Caco-2 (cell line): Measurements from ENCODE around the gene NRXN2. TPM values are rescaled to one million over a fixed set of nuclear protein-coding genes. Genes with fewer than 3 reads are reported as not detected.

Source experiments
- BruUV-seq: library from RNA; stranded (reverse); fragments of 400-500 nt; replicated peaks from 2 replicates; lab custom pipeline; 2021; lab: Mats Ljungman, UMichigan
- CTCF ChIA-PET: fragments of 300-600 bp; sonication (Branson Sonifier 250); formaldehyde crosslinking; loops from one replicate; lab custom pipeline; 2022; ENCODE audit warnings: antibody characterized with exemption; lab: Charles Lee
- POLR2A ChIA-PET: fragments of 300-600 bp; sonication (Branson Sonifier 250); formaldehyde crosslinking; loops from one replicate; lab custom pipeline; 2022; ENCODE audit warnings: antibody characterized with exemption; lab: Charles Lee
- DNase-seq, 2 experiments: peaks; one replicate each; pipeline versions ENCODE4 v3.0.0 to v3.0.0-alpha.2; 2020 to 2022
- H3K27me3 ChIP-seq: replicated peaks from 2 replicates; pipeline ENCODE4 v1.6.0; 2011; ENCODE audit warnings: low read length; ENCODE audit not compliant: control insufficient read depth, insufficient read depth
- H3K36me3 ChIP-seq: 2 replicates; pipeline ENCODE4 v1.5.1; 2011; ENCODE audit warnings: low read length; ENCODE audit not compliant: control insufficient read depth, insufficient read depth
- H3K4me1 ChIP-seq: fragments of 250-450 bp; sonication (Bioruptor Pico); 2 replicates; pipeline ENCODE4 v1.5.1; 2020; ENCODE audit warnings: mild to moderate bottlenecking
- H3K4me3 ChIP-seq: 2 replicates; pipeline ENCODE4 v1.5.1; 2011; ENCODE audit warnings: low read depth, mild to moderate bottlenecking, control low read depth, low read length
- H3K9me3 ChIP-seq: fragments of 250-450 bp; sonication (Bioruptor Pico); 2 replicates; pipeline ENCODE4 v1.5.1; 2020; ENCODE audit warnings: mild to moderate bottlenecking, moderate library complexity
- H3K27ac Mint-ChIP-seq: one replicate; pipeline ENCODE4 v1.8.0; 2022; ENCODE audit warnings: mixed read lengths; ENCODE audit not compliant: unreplicated experiment
- H3K27me3 Mint-ChIP-seq: one replicate; pipeline ENCODE4 v1.8.0; 2022; ENCODE audit warnings: mixed read lengths; ENCODE audit not compliant: insufficient read depth, unreplicated experiment
- H3K36me3 Mint-ChIP-seq: one replicate; pipeline ENCODE4 v1.8.0; 2022; ENCODE audit warnings: mild to moderate bottlenecking, mixed read lengths; ENCODE audit not compliant: insufficient read depth, unreplicated experiment
- H3K4me1 Mint-ChIP-seq: one replicate; pipeline ENCODE4 v1.8.0; 2022; ENCODE audit warnings: low read depth, mixed read lengths; ENCODE audit not compliant: unreplicated experiment
- H3K4me3 Mint-ChIP-seq: one replicate; pipeline ENCODE4 v1.8.0; 2022; ENCODE audit warnings: mild to moderate bottlenecking, moderate library complexity, mixed read lengths; ENCODE audit not compliant: unreplicated experiment
- H3K9me3 Mint-ChIP-seq: one replicate; pipeline ENCODE4 v1.8.0; 2022; ENCODE audit warnings: mixed read lengths; ENCODE audit not compliant: unreplicated experiment
- intact Hi-C: fragments of 100-400 bp; cut with micrococcal nuclease; formaldehyde crosslinking; loops from one replicate; pipeline ENCODE4 v1.10.0; 2022; ENCODE audit not compliant: unreplicated experiment
- total RNA-seq: library from RNA; stranded (reverse); gene quantifications from 2 replicates; pipeline ENCODE4 v1.2.3, GENCODE V29; 2022
- TF ChIP-seq, protein P1 (sequence below), 2 experiments: fragments of 200-600 bp in 1 of 2; IDR thresholded peaks; 1 replicate in 1 of 2; 2 replicates in 1 of 2; pipeline versions ENCODE4 v1.5.1 to v1.8.0; 2011 to 2022; ENCODE audit warnings: antibody characterized with exemption in 1 of 2, control low read depth in 1 of 2, inconsistent platforms in 1 of 2, low read depth in 1 of 2, low read length in 1 of 2, mild to moderate bottlenecking in 1 of 2, moderate library complexity in 1 of 2; ENCODE audit not compliant: insufficient read depth in 1 of 2, severe bottlenecking in 1 of 2, unreplicated experiment in 1 of 2

NRXN2 gene
- total RNA-seq, 1 experiment from 2014 or later = 7.6 TPM

DNA sequence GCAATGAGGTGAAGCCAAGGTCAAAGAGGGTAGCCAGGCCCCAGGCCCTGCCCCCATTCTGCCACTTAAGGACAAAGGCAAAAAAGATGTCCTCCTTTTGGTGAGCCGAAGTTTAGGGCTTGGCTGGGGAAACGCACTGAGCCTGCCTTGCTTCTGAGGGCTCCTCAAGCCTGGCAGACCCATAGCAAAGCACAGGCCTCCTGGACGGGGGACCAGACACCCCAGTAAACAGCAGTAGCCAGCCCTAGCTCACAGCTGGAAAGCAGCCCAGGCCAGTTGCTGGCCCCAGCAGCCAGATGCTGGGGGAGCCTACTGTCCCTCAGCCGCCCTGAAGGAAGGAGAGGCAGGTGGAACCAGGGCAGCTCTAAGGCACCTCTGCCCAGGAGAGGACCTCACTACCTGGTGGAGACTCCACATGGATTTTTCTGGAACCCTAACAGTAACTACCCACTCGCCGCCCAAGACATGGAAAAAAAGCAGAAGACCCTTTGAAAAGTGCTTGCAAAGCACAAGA, 40.6 kb upstream of the NRXN2 start:
- Mint-ChIP-seq H3K36me3 (peaks cover 100% of the 10 kb centered on the region), H3K4me1 (no peaks in the 10 kb centered on the region), H3K27ac (no peak overlapping the region), H3K4me3 (no peak overlapping the region), H3K27me3 (no peaks in the 10 kb centered on the region), H3K9me3 (no peaks in the 10 kb centered on the region)
- no peaks in the 10 kb centered on the region for H3K9me3 ChIP-seq
- CTCF ChIA-PET = interaction anchor here (0.6 kb wide), 1 partner anchor 348 kb away, joined by 3 read pairs; the partner anchor contains the start of gene TM7SF2
- no peak overlapping the region for H3K4me3 ChIP-seq
- H3K4me1 ChIP-seq = no peaks in the 10 kb centered on the region
- POLR2A ChIA-PET = interaction anchor here (1.4 kb wide), 1 partner anchor 15 kb away, joined by 5 read pairs; the partner anchor contains the start of gene SF1
- intact Hi-C loops = no loop called here
- no TSS peak for BruUV-seq
- peak in 1 of 2 experiments; percentile 20 for DNase-seq
- TF ChIP-seq, protein P1, sequence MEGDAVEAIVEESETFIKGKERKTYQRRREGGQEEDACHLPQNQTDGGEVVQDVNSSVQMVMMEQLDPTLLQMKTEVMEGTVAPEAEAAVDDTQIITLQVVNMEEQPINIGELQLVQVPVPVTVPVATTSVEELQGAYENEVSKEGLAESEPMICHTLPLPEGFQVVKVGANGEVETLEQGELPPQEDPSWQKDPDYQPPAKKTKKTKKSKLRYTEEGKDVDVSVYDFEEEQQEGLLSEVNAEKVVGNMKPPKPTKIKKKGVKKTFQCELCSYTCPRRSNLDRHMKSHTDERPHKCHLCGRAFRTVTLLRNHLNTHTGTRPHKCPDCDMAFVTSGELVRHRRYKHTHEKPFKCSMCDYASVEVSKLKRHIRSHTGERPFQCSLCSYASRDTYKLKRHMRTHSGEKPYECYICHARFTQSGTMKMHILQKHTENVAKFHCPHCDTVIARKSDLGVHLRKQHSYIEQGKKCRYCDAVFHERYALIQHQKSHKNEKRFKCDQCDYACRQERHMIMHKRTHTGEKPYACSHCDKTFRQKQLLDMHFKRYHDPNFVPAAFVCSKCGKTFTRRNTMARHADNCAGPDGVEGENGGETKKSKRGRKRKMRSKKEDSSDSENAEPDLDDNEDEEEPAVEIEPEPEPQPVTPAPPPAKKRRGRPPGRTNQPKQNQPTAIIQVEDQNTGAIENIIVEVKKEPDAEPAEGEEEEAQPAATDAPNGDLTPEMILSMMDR (IDR thresholded peaks at IDR 0.05; ENCODE audit: insufficient read depth in 1 of 2, low read depth in 1 of 2, low read length in 1 of 2, severe bottlenecking in 1 of 2, unreplicated experiment in 1 of 2) = no peak
- no peaks in the 10 kb centered on the region for H3K27me3 ChIP-seq
- H3K36me3 ChIP-seq = peaks cover 25% of the 10 kb centered on the region

DNA sequence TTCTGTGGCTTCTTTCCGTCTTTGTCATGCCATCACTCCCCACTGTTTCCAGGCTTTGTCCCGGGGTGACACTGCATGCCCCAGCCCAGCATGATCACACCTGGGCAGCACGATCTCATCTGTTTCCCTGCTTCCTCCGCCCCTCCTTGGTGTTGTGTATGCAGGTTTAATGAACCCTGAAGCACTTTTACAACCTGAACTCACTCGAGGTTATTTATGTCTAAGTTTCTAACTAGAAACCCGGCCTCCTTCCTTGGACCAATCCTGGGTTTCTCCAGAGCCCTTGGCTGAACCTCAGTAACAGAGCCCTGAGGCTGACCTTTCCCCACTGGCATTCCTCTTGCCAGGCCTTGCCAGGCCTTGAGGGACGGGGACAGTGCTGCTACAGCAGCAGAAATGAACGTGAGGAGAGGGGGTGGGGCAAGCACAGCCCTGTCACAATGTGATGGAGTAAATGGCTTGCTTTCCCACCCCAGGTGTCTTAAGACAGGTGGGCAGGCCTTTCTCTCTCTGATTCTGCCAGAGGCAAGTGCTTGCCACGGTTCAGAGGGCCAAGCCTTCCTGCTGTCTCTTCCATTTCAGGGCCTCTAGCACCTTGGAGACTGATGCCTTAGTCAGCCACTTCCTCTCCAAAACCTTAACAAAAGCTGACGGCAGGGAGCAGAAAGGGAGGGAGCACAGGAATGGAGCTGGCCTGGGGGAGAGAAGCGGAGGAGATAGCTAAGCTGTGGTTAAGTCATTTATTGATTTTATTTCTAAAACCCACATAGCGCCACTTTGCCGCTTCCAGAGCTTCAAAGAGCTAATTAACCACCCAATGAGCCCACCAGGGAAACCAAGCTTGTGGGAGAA, 39.9 kb upstream of the NRXN2 start:
- no peaks in the 10 kb centered on the region for H3K27me3 Mint-ChIP-seq
- no peaks in the 10 kb centered on the region for H3K4me1 Mint-ChIP-seq
- no peaks in the 10 kb centered on the region for H3K9me3 Mint-ChIP-seq
- peak in 1 of 2 experiments; percentile 32 for DNase-seq
- intact Hi-C loops = no loop called here
- H3K9me3 ChIP-seq = no peaks in the 10 kb centered on the region
- CTCF ChIA-PET = no interaction called here
- H3K4me1 ChIP-seq = no peaks in the 10 kb centered on the region
- TF ChIP-seq, protein P1 (IDR thresholded peaks at IDR 0.05; ENCODE audit: insufficient read depth in 1 of 2, low read depth in 1 of 2, low read length in 1 of 2, severe bottlenecking in 1 of 2, unreplicated experiment in 1 of 2) = no peak
- H3K27me3 ChIP-seq = no peaks in the 10 kb centered on the region
- H3K27ac Mint-ChIP-seq = peak overlapping the region; percentile 53
- POLR2A ChIA-PET = interaction anchor here (0.5 to 1.4 kb wide), 3 partner anchors 16 to 513 kb away, joined by 4 to 5 read pairs (median 5); partner anchors contain the start of gene SF1
- BruUV-seq = no TSS peak
- H3K36me3 Mint-ChIP-seq = peaks cover 98% of the 10 kb centered on the region
- no peak overlapping the region for H3K4me3 Mint-ChIP-seq
- no peak overlapping the region for H3K4me3 ChIP-seq
- peaks cover 20% of the 10 kb centered on the region for H3K36me3 ChIP-seq

DNA sequence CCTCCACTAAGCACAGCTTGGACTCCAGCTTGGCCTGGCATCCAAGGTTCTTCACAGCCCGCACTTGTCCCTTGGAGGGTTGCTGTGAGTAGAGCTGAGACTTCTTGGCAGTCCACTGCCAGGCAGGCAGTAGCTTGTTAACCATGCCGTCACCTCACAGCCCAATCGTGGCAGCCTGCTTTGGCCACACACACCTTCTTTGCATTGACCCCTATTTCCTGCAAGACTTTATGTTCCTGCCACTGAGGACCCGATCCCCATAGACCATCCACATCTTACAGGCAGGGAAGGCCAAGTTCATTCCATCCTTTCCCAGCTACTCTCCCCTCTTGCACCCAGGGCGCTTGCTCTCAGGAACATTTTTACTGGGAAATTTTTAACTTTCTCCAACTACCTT, 39.3 kb upstream of the NRXN2 start:
- Histone ChIP-seq H3K27me3 (no peaks in the 10 kb centered on the region), H3K4me1 (no peaks in the 10 kb centered on the region), H3K9me3 (no peaks in the 10 kb centered on the region), H3K36me3 (peaks cover 16% of the 10 kb centered on the region), H3K4me3 (no peak overlapping the region)
- Mint-ChIP-seq H3K27me3 (no peaks in the 10 kb centered on the region), H3K4me3 (no peak overlapping the region), H3K27ac (peak overlapping the region; percentile 53), H3K4me1 (no peaks in the 10 kb centered on the region), H3K9me3 (no peaks in the 10 kb centered on the region), H3K36me3 (peaks cover 92% of the 10 kb centered on the region)
- intact Hi-C loops = no loop called here
- CTCF ChIA-PET = interaction anchor here (0.6 kb wide), 1 partner anchor 88 kb away, joined by 3 read pairs; no protein-coding TSS in a partner anchor
- BruUV-seq = no TSS peak
- DNase-seq = peak in 1 of 2 experiments; percentile 40
- TF ChIP-seq, protein P1 (IDR thresholded peaks at IDR 0.05; ENCODE audit: insufficient read depth in 1 of 2, low read depth in 1 of 2, low read length in 1 of 2, severe bottlenecking in 1 of 2, unreplicated experiment in 1 of 2) = no peak
- POLR2A ChIA-PET = interaction anchor here (1.2 kb wide), 1 partner anchor 17 kb away, joined by 4 read pairs; no protein-coding TSS in a partner anchor
